Measurements from ENCODE around the gene HSPBAP1.

The HSPBAP1 gene

GRCh38 chr3:122795674-122796195 is 2.1 kb upstream of the HSPBAP1 start:
- Histone ChIP-seq H3K4me3 (ENCODE audit: severe bottlenecking) (peak overlapping the region; percentile 58), H3K27me3 (ENCODE audit: insufficient read depth, poor library complexity, severe bottlenecking) (no peaks in the 10 kb centered on the region), H3K36me3 (ENCODE audit: low read depth) (no peaks in the 10 kb centered on the region), H3K27ac (ENCODE audit: poor library complexity, severe bottlenecking) (peak overlapping the region; percentile 86), H3K9me3 (ENCODE audit: severe bottlenecking) (no peaks in the 10 kb centered on the region), H3K4me1 (ENCODE audit: insufficient read depth, poor library complexity, severe bottlenecking) (peaks cover 18% of the 10 kb centered on the region)
- DNase-seq (ENCODE audit: low spot score) (no peak), ATAC-seq (ENCODE audit: low read depth) (no peak)
- TF ChIP-seq CTCF (IDR thresholded peaks at IDR 0.05; ENCODE audit: poor library complexity, severe bottlenecking): no peak

- no peaks in the 10 kb centered on the region for H3K36me3 ChIP-seq (ENCODE audit: low read depth)
- H3K27ac ChIP-seq (ENCODE audit: poor library complexity, severe bottlenecking): peak within 1 kb of the TSS; percentile 86
- peak within 1 kb of the TSS; percentile 58 for H3K4me3 ChIP-seq (ENCODE audit: severe bottlenecking)
- no peaks in the 10 kb centered on the region for H3K27me3 ChIP-seq (ENCODE audit: insufficient read depth, poor library complexity, severe bottlenecking)
- TF ChIP-seq CTCF (IDR thresholded peaks at IDR 0.05; ENCODE audit: poor library complexity, severe bottlenecking): no peak
- peak; percentile 69 for DNase-seq (ENCODE audit: low spot score)
- peaks cover 16% of the 10 kb centered on the region for H3K4me1 ChIP-seq (ENCODE audit: insufficient read depth, poor library complexity, severe bottlenecking)
- peak; percentile 70 for ATAC-seq (ENCODE audit: low read depth)
- no peaks in the 10 kb centered on the region for H3K9me3 ChIP-seq (ENCODE audit: severe bottlenecking)
These were observed 1.4 kb upstream of the HSPBAP1 start, which contains the start of gene SLC49A4 for GRCh38 chr3:122794779-122795673. SLC49A4 (plus strand) TSS chr3:122795069; CDS start chr3:122795193, 124 bp downstream.

GRCh38 chr3:122794483-122794778 is 800 bp upstream of the HSPBAP1 start:
- no peak for TF ChIP-seq CTCF (IDR thresholded peaks at IDR 0.05; ENCODE audit: poor library complexity, severe bottlenecking)
- Histone ChIP-seq H3K9me3 (ENCODE audit: severe bottlenecking) (no peaks in the 10 kb centered on the region), H3K4me1 (ENCODE audit: insufficient read depth, poor library complexity, severe bottlenecking) (peaks cover 20% of the 10 kb centered on the region), H3K27ac (ENCODE audit: poor library complexity, severe bottlenecking) (peak overlapping the region; percentile 86), H3K36me3 (ENCODE audit: low read depth) (no peaks in the 10 kb centered on the region), H3K4me3 (ENCODE audit: severe bottlenecking) (peak overlapping the region; percentile 58), H3K27me3 (ENCODE audit: insufficient read depth, poor library complexity, severe bottlenecking) (no peaks in the 10 kb centered on the region)
- DNase-seq (ENCODE audit: low spot score) (no peak), ATAC-seq (ENCODE audit: low read depth) (no peak)

- Histone ChIP-seq H3K27ac (ENCODE audit: poor library complexity, severe bottlenecking) (peak overlapping the region; percentile 73), H3K4me3 (ENCODE audit: severe bottlenecking) (peak overlapping the region; percentile 12), H3K4me1 (ENCODE audit: insufficient read depth, poor library complexity, severe bottlenecking) (peaks cover 43% of the 10 kb centered on the region), H3K27me3 (ENCODE audit: insufficient read depth, poor library complexity, severe bottlenecking) (no peaks in the 10 kb centered on the region), H3K9me3 (ENCODE audit: severe bottlenecking) (no peaks in the 10 kb centered on the region), H3K36me3 (ENCODE audit: low read depth) (peaks cover 12% of the 10 kb centered on the region)
- ATAC-seq (ENCODE audit: low read depth) (peak; percentile 55), DNase-seq (ENCODE audit: low spot score) (no peak)
- TF ChIP-seq CTCF (IDR thresholded peaks at IDR 0.05; ENCODE audit: poor library complexity, severe bottlenecking): no peak
These were observed 3.9 kb downstream of the HSPBAP1 start for GRCh38 chr3:122789585-122790273.

Data from RWPE2 (cell line).